Stimulated activated CD4-positive, alpha-beta T cell treated with anti-CD3 and anti-CD28 coated beads, Interleukin-2, amount 100 ng/mL, for 48 hours (primary cell): ENCODE measurements around the gene USP46.

Experiments
- DNase-seq, 2 donors: peaks; one replicate each; pipeline ENCODE4 v3.0.0-alpha.2; 2020

The USP46 gene

DNA sequence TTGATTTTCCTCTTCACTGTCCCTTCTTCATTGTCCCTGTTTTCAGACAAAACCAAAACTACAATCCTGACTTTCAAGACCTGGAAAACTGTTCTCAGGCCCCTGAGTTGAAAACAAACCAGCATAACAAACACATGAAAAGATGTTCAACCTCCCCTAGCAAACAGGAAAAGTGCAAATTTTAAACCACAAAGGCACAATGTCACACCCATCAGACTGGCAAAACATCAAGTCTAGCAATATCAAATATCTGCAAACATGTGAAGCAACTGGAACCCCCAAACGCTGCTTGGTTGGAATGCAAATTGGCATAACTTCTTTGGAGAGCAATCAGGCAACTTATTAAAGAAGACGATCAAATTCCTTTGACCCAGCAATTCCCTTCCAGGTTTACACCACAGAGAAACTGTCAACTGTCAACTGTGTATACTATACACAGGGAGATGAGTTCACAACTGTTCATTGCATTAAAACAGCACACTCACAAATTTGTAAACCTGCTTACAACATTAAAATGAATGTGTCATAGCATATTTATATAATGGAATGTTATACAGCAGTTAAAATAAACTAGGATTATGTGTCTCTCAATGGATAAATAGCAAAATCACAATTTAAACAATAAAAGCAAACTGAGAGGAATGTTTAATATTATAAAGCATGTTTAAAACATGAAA lies 7.0 kb downstream of the USP46 start:
- no peak for DNase-seq

DNA sequence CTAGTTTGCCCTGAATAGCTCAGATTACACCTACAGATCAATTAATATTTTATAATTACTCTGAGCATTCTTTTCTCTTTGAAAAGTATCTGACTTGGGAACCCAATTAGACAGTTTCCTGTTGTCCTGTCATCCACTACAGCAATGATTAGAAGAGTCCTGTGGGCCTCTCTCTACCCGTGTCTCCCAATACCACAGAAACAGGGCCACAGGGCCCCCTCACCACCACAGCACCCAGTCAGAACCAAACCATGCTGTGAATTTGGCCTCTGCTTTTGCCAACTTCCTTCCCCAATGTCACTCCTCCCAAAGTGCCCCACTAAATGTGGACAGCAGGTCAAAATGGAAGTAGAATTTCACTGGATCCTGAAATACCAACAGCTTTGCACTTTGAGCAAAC lies 10.3 kb downstream of the USP46 start:
- no peak for DNase-seq

DNA sequence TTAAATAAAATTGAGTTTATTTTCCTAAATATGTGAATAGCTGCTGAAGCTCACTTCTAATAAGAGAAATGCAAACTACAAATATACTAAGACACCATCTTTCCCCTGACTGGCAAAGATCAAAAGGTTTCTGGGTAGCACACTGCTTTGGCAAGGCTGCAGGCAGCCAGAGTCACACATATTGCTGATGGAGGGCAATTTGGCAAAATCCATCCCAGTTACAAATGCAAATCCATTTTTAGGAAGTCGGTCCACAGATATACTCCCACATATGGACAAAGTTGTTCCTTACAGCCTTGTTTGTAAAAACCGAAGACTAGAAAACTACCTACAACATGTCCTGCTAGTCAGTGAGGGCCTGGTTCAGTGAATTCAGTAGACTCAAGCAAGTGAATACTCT lies 12.4 kb downstream of the USP46 start:
- DNase-seq, result no peak

DNA sequence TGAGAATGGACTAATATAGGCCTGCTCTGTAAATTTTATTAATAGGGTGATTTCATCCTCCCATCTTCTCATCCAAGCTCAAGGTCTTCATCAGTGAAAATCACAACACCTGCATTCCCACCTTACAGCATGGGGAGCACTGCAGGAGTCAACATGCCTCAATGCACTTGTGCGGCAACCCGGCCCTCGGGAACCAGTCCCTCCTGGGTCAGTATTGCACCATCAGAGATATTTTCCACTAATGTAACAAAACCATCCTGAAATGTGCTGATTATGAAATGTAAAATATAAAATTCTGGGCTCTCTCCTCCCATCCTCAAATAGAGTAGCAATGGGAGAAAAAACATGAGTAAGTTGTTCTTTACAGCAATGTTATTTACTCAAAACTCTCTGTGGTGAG lies 13.0 kb downstream of the USP46 start:
- DNase-seq, result no peak

DNA sequence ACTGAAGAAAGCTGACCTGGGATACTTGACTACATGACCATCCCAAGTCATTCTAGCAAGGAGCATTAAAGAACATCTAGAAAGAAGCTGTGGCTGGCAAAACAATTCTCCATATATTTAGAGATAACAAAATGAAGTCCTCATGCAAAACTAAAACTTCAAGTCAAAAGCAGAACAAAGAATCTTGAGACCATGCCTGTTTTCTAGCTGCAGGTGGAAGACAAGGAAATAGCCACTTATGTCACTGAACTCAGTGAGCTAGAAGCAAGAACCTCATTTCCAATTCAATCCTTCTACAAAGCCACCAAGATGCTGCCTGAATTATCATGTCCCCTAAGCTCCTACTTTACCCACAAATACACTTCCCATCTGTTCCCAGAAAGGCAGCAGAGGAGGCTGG lies 13.8 kb downstream of the USP46 start:
- DNase-seq, result no peak

DNA sequence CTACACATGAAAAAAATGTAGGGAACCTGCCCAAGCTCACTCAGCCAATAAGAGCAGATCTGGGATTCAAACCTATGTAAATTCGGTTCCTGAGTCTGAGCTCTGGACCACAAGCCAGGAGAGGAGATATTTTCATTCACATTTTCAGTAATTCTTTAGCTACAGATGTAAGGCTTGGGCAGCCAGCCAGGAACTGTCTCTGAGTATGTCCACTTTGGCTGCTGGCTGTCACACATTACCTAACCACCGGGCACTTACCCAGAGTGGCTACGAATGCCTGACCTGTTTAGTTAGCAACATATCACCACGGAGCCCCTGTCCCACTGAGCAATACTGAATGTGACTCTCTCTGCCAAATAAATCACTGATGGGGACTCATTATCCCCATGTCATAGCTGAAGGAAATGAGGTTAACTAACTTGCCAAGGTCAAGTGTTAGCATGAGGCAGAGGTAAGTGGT lies 15.3 kb downstream of the USP46 start:
- no peak for DNase-seq

DNA sequence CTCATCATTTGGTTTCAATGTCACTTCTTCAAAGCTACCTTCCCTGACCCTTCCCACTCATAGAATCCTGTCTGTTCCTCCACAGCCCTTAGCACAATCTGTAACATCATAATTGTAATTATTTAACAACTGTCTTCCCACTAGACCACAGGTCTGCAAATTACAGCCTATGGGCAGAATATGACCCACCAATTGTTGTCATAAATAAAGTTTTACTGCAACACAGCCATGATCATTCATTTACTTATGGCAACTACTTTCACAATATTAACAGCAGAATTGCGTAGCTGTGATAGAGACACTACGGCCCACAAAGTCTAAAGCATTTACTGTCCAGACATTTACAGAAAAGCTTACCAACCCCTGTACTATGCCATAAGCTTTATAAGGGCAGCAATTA lies 15.9 kb downstream of the USP46 start:
- no peak for DNase-seq

DNA sequence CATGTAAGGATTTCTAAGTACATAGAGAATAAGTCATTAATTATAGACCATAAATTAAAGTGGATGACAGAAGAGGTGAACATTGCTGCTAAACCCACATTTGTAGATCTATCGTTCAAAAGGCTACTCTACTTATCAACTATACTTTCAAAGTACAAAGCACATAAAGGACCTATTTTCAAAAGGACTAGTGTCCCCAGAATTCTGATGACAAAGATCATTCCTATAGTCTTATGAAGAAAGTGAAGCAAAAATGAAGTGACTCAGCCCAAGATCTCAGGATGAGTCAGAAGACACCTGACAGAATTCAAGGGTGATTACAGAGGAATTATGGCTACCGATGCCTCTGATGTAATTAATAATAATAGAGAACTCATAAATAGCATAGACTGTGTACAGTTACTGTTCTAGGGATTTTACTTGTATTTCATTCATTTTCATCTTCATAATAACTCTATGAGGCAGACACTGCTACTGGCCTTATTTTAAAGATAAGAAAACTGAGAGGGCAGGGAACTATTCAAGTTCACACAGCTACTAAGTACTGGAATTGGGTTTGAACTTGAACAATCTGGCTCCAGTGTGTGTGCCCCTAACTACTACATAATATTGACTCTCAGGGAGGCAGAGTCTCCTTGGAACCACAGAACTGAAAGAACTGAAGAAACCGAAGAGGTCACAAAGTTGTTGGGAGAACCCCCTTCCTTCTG lies 17.1 kb downstream of the USP46 start:
- no peak for DNase-seq

DNA sequence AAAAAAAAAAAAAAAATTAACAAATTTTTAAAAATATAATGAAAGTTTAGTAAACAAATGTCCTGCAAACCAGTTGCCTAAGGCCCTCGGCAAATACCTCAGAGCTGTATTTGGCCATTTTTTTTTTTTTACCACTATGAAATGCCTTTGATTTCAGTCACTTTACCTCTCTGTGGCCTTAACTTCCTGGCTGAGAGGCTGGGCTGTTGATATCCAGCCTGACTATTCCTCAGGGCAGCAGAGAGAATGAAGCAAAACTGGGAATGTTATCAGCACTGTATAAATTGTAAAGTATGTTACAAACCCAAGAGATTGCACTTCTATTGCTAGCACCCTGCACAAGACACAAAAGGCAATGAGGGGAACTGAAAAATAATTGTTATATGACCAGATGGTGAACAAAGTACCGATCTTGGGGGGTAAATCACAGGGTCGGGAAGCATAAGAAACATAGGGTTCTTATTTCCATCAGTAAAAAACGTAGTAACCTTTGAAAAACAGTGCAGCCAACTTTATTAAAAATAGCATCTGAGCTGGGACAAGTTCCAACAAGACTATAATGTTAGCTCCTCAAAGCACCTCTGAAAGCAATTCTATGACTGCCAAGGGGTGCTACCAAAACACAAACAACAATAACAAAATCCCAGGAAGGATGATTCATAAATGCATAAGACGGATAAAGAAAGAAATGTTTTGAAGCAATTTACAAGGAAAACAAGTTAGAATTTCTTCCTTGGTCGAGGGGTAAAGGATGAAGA lies 18.1 kb downstream of the USP46 start:
- no peak for DNase-seq

DNA sequence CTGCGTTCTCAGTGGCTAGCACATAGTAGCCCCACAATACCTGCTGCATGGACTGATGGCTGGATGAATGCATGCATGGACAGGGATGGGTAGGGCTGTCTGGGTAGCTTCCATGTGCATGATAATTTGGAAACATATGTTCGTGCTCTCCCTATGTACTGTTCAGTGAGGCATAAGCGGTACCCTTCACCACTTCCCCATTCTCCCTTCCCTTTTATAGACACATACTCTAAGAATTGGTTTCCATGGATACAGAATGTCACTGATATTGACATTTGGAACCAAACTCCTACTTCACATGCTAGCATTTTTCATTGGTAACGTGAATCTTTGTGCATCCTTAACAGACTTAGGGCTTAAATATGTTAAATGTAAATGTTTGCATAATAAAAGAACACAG lies 20.4 kb downstream of the USP46 start:
- DNase-seq, result no peak

DNA sequence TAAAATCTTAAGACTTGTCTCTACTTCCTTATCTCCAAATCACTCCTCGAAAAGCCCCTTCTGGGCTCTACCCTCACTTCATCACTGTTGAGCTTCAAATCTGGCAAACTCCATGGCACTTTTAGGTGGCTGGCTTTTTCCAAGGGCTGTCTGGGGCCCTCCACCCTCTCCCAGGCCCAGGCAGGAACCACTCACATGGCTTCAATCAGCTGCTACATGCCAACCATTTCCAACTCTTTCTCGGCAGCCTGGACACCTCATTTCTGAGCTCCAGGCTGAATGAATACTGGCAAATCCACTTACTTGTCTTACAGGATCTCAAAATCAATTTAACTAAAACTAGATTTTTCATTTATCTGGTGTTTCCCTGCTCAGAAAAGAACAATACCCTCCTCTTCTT lies 22.0 kb downstream of the USP46 start:
- DNase-seq, result no peak

DNA sequence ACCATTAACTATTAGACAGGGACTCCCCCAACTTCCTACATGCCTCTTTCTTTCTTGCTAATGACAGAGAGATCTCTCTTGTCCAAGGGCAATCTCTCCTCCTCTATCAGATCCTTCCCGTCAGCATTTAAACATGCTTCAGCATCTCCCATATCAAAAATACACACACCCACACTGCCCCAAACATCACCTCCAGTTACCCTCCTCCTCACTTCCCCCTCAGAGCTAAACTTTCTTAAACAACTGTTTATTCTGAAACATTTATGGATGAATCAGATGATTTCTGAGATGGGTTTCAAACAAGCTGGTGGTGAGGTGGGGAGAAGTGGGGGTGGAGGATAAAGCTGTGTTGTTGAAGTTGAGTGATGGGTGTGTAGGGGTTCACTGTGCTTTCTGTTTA lies 23.5 kb downstream of the USP46 start:
- DNase-seq, result no peak

DNA sequence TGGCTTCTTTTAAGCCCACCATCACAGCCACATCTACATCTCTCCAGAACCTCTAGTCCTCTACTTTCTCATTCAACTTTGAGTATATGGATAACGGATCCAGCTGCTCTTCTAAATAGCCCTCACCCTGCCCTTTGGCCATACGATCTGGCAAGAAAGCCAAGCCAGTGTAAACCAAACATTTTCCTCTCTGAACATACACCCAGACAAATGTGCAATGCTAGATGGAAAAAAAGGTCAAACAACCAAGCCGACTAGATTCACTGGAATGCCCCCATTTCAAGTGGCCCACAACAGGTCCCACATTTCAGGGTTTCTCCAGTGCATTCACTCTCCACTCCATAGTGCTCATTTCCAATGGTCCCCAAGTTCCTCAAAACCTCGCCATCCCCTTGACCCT lies 24.0 kb downstream of the USP46 start:
- DNase-seq, result no peak

DNA sequence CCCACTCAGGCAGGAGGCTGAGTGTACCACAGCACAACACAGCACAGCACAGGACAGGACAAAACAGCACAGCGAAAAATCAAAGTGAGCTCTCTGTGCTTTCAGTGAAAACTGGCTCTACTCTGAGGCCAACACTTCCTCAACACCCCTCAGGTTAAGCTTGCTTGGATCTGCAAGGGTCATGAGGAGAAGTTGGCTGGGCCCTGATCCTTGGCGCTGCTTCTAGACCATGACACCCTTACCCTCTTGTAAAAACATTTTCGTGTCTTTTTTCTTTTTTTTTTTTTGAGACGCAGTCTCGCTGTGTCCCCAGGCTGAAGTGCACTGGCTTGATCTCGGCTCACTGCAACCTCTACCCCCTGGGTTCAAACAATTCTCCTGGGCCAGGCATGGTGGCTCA lies 25.3 kb downstream of the USP46 start:
- DNase-seq, result no peak

DNA sequence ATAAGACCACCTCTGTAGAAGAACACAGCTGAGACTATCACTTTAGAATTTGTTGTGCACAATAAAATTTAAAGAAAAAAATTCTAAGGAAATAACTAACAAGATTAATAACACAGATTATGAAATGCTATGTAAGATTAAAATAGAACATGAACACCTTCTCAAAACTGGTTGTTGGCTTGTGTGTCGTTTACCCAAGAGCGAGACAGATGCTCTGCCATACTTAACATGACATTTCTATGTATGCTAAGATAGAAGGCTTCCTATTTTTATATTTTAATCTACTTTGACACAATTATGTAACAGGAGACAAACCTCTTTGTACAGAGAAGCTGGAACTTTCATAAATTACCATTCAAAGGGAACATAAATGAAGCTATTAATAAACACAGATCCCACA lies 30.1 kb downstream of the USP46 start:
- DNase-seq, result no peak

DNA sequence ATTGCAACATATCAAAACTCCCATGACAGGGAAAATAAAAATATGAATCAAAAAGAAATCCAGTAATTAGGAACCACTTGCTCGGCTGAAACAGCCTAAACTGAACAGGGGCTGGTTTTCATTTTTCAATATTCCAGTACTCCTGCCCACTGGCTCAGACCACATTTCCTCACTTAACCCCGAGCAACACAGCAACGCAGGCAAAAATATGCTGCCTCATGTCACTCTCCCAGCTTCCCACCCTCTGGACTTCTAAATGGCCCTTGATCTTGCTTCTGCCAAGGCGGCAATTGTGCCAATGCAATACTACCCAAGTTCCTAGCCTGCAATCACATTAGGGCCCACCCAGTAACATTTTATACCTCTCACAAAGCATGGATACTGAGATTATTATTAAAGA lies 30.6 kb downstream of the USP46 start:
- DNase-seq, result no peak

DNA sequence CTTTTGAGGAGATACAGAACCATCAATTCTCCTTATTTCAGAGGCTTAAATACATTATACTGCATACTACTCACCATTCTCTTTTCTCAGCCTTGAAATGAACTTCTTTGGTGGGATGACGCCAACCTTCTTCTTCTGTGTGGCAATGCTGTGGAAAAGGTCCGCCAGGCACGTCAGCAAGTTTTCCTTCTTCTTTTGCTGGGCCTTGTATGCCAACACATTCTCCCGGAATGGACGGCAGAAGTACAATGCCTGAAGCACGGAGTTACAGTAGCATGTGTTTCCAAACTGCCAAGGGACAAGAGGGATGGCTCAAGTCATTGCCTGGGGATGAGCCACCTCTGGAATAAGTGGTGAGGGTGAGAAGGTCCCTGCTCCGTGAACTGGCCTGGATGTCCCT lies 31.2 kb downstream of the USP46 start:
- no peak for DNase-seq

DNA sequence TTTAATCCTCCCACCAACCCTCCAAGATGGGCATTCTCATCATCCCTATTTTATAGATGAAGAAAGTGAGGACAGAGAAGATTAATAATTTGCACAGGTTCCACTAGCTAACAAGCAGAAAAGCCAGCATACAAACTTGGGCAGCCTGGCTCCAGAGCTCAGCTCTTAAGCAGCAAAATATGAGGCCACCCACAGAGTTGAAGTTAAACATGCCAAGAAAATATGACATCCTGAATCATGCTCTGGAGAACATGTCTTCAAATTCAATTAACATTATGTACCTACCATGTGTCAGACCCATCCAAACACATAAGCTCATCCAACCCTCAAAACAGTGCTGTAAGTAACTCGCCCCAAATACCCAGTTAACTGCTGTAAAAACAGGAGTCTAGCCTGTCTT lies 33.9 kb downstream of the USP46 start:
- no peak for DNase-seq

DNA sequence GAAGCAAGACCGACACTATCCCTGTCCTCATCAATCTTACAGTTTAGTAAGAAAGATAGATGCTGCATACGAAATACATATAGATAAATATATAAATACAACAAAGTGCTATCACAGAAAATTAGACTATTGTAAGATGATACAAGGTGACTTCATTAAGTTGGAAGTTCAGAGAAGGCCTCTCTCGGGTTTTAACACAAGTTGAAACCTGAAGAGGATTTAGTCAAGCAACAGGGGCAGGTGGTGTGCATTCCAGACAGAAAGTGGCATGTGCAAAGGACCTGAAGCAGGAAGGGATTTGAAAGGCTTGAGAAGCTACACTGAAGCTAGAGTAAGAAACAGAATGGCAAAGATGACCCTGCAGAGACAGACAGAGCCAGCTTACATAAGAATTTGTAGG lies 36.5 kb downstream of the USP46 start:
- no peak for DNase-seq

DNA sequence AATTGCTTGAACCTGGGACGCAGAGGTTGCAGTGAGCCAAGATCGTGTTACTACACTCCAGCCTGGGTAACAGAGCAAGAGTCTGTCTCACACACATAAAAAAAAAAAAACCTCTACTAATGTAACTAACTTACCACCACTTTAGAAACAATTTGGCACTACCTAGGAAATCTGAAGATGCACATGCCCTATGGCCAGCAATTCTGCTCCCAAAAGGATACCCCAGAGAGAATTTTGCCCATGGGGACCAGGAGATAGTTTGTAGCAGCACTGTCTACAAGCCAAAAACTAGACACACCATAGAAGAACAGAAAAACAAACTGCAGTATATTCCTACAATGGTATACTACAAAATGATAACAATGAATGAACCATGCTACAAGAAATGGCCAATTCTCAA lies 37.5 kb downstream of the USP46 start:
- DNase-seq, result no peak

DNA sequence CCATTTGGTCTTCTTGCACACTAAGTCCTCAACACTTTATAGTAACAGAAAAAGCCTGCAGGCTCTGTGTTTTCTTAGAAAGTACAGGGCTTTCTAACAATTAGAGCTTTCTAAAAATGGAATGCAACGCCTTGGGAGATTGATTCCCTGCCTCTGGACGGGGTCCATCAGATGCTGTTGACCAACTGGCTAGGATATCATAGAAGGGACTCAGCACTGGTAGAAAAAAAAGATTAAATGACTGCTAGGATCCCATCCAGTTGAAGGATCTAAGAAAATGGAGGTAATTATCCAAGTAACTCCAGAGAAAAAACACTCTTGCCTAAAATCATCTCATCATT lies 39.5 kb downstream of the USP46 start:
- DNase-seq, result no peak

DNA sequence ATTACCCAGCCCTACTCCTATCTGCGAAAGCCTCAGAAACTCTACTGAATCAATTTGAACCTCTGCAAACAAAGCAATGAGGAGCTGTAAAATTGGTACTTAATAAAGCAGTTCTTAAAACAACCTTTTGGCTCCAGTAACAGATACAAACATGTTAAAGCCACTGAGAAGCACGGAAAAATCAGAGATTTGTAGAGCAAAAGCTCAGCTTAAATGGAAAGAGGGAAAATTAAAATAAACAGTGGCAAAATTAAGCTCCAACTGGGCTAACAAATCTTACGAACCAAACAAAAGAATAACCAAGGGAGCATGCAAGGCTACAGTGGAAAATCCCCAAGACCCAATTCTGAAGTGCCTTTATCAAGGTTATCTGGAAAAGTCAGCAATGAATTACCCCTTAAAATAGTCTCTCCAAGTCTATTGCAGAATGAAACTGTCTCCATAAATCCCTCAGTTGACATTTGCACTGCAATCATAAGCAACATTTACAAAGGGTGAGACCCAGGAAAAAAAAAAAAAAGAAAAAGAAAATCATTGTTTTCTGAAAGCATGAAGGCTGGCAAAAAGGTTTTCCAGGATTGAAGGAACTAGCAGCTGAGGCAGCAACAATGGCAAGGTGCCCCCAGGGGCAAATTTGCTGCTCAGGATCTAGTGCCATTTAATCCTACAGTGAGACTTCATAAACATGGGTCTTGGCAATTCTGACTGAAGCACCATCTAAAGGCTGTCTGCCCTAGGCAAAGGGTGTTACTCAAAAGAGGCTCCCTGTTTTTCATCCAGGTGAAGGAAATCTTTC lies 40.1 kb downstream of the USP46 start:
- DNase-seq, result no peak

DNA sequence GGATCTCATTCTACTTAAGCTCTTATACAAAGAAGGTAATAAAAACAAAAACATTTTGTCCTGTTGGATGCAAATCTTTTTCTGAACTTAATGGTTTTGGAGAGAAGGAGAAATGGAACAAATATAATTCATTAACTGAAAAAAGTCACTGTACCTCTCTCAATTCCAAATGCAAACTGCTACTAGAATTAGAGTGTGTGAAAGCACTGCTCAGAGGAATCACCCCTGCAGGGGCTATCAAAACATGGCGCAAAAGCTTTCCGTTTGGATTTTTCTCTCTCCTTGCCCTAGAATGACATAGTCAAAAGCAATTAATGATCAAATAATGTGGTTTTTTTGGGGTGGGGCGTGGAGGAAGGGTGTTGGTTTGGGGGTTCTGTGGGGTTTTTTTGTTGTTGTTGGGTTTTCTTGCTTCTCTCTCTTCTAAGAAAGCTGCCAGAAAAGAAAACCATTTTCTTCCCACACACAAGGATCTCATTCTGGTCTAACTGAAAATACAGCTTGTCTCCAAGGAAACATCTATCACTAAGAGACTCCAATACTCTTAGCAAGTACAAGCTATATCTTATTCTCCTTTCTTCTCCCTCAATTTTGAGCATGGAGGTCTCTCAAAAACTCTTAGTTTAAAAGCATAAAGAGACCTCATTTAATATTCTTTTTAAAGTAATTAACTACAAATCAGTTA lies 41.6 kb downstream of the USP46 start:
- DNase-seq, result no peak
